ENCODE data around the gene SAPCD1.
A peak's percentile ranks its signal among the peaks of the same experiment; 100 is the strongest.

Gene SAPCD1

DNA sequence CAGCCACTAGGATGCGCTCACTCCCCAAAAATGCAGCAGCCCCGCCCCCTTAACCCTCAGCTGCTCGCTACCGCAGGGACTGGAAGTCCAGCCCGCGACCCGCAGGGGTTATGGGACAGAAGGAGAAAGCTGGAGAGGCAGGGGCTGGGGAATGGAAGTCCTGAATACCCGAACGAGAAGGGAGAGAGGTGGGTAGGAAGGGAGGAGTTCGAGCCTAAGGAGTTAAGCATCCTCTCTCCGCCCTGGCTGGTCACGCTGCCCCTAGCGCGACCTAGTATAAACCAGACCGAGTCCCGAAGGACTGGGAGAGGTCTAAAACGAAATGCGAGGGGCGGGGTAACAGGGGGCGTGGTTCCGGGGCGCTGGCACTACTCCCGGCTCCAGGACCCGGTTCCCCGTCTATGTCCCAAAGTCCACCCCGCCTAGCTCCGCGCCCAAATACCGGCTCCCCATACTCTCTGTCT lies 32.9 kb upstream of the SAPCD1 start:
- peak; percentile 61 for DNase-seq (ENCODE audit: low read depth)

DNA sequence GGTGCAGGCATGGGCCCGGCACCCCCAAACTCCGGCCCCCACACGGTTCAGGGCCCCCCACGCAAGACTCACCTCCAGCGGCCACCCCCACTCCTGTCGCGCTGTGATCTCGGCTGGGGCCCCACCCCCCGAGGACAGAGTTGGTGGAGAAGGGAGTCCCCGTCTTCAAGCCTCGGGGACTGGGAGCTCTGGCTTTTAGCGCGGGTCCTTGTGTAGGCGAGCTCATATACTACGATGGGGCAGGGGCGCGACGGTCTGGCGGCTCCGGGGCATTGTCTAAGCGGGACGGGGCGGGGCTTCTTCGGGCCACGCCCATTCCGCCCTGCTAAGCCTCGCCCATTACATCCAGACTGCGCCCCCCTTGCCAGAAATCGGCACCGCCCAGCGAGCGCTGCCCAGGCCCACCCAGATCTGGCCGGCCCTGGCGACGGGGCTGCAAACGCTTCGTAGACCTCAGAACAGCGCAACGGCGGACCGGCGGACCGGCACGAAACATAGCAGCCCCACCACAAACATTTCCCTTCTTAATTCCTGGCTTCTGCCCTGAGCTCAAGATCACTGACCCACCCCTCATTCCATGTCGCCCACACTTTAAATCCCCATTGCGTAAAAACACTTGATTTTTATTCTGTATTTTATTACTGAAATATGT lies 32.4 kb upstream of the SAPCD1 start:
- DNase-seq (ENCODE audit: low read depth): peak; percentile 40

DNA sequence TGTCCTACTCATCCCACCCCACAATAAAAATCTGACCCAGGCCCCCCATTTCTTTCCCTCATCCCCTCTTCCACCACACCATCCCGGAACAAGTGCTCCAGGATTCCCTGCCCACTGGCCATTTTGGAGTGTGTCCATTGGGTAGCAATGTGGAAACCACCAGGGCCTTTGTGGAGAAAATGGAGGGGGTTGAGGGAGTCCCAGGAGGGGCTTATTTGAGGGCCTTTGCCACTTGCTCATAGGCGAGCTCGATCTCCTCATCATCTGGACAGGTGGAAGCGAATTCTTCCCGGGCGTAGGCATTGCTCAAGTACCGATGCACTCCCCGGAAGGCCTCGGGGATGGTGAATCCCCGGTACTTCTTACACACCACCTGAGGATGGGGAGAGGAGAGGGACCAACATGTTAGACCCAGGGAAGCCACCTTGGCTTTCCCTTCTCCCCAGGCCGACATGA lies 31.8 kb upstream of the SAPCD1 start:
- no peak for DNase-seq (ENCODE audit: low read depth)

DNA sequence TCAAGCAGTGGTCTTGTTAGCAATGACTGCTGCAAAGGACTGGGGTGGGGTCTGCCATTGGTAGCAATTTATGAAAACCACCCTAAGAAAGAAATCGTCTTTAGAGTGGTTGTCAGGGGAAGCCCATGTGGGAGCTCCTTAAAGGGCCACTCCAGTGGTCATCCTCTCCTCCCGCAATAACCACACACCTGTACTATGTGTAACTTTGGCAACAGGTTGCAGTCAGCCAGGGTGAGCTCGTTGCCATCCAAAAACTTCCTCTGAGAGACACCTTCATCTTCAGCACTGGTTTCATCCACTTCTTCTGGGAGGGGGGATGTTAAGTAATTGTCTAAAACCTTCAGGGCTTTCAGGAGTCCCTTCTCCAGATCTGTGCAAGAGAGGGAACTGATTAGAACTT lies 30.4 kb upstream of the SAPCD1 start:
- no peak for DNase-seq (ENCODE audit: low read depth)

DNA sequence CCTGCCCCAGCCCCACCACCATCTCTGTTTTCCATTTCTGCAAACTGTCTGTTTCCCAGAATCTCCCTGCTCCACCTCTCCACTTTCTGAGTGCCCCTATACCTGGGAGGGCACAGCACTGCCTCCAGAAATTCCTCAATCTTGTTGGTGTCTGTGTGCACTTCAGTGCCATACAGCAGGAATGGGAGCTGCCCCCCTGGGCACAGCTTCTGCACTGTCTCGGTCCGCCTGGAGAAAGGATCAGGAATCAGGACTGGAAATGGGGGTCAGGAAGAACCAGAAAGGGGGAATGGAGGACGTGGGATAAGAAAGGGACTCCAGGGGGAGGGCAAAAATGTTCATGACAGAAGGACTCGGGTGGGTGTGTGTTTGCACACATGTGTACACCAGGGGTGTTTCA lies 28.7 kb upstream of the SAPCD1 start:
- no peak for DNase-seq (ENCODE audit: low read depth)

DNA sequence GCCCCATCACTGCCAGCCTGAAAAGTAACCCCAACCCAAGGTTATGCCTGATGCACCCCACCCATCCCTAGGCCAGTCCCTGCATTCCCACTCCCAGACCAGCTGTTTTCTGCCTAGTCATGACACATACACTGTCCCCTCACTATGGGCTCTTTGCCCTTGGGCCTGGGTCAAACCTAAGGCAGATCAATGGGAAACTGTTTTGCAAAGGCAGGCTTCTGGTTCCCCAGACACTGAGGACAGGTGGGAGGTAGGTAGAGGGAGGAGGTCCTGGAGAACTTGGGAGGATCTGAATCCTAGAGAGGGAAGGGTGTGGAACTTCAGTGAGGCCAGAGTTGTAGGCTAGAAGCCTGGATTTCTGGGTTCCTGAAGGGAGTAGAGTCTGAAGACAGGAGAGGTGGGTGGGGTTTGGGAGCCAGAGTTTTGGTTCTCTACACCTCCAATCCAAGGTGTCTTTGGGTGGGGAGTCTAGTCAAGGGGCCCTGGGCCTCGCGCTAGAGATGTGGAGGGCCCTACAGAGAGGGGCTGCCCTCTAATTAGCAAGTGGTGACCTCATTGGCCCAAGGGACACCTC lies 28.1 kb upstream of the SAPCD1 start:
- DNase-seq (ENCODE audit: low read depth): no peak

DNA sequence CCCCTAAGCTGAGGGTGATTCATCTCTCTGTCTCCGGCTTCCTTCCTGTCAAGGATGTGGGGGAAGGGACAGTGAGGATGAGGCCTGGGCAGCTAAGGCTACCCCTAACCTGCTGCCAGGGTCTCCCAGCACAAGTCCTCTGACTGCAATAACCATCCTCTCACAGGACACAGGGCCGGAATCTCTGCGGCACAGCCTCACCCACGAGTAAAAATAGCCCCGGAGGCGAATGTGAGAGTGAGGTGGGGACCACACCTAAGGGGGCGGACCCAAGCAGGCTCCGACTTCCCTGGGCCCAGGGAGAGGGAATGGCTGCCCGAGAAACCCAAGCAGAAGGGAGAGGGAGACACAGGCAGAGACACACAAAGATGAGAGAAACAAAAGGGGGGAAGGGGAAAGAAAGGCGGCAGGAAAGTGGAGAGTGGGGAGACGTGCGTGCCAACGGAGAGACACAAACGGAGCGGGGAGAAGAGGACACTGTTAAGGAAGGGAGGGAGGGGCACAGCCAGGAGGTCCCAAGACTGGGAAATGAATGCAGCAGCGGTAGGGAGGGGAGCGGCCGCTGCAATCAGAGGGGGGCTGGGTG lies 27.5 kb upstream of the SAPCD1 start:
- DNase-seq (ENCODE audit: low read depth): no peak

DNA sequence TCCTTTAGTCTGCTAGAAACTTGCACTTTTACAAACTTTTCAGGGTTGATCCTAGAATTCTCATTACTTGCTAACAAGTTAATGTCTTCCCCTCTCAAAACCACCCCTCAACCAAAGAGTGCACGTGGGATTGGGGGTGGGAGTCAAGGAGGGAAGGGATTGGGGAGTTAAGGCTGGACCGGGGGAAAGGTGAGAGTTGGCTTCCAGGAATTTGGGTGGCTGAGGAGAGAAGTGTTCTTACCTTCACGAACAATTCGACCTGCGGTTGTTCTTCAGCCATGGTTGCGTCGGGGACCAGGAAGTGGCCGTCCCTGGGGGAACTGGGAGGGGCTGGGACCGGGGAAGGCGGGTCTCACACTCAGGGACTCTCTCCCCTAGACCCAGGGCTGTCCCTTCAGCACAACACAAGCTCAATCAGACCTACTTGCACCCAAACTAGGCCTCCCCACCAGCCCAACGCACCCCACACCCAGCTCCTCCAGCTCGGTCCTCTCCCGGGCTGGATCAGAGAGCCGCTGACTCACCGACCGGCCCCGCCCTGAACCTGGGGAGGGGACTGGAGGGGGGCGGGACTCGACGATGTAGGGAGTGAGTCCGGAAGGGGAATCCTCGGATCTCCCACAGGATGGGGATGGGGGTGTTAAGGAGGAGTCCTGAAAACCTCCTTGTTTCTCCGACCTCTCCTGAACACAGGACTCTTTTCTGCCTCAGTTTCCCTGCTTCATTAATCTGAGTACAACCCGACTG lies 26.3 kb upstream of the SAPCD1 start, which contains the start of gene CLIC1:
Gene CLIC1, minus strand, starts transcription at position 510 of the 747 bp plus-strand sequence. Its CDS starts 230 bp downstream, at position 280.
- peak; percentile 62 for DNase-seq (ENCODE audit: low read depth)

DNA sequence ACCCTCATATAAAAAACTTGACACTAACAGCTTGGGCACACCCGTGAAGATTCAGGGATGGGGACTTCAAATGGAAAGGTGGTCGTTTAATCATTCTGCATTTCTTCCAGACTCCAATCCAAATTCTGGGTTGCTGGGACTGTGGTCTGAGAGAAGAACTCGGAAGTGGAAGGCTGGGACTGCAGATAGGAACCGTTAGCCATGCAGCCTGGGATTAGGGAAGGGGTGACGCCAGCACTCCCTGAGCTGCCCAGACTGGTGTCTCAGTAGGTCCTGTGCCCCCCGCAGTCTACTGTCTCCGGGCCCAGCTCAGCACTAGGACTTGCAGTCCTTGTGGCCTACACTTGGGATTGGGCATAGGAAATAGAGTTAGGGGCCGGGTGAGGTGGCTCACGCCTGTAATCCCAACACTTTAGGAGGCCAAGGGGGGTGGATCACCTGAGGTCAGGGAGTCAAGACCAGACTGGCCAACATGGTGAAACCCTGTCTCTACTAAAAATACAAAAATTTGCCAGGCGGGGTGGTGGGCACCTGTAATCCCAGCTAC lies 25.6 kb upstream of the SAPCD1 start:
- no peak for DNase-seq (ENCODE audit: low read depth)

DNA sequence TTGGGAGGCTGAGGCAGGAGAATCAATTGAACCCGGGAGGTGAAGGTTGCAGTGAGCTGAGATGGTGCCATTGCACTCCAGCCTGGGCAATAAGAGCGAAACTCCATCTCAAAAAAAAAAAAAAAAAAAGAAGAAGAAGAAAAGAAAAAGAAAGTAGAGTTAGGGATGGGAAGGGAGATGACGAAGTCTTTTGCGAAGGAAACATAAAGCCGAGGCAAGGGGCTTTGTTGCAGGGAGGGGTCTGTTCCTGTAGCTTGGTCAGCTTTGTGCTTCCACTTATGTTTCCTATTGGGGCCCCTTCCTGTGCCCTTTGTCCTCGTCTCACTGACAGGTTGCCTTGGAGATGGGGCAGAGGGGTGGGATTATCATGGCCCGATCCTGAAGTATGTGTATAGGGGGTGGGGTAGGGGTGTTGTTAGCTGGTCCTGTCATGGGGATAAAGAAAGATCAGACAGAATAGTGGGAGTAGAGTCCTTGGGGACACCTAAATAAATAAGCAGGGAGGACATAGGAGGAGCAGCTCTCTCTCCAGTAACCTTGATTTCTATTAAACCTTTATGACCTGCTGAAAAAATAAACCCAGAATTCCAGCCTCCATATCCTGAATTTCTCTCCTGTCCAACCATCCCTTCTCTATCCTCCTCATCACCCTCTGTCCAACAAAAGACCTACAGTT lies 25.0 kb upstream of the SAPCD1 start:
- no peak for DNase-seq (ENCODE audit: low read depth)

DNA sequence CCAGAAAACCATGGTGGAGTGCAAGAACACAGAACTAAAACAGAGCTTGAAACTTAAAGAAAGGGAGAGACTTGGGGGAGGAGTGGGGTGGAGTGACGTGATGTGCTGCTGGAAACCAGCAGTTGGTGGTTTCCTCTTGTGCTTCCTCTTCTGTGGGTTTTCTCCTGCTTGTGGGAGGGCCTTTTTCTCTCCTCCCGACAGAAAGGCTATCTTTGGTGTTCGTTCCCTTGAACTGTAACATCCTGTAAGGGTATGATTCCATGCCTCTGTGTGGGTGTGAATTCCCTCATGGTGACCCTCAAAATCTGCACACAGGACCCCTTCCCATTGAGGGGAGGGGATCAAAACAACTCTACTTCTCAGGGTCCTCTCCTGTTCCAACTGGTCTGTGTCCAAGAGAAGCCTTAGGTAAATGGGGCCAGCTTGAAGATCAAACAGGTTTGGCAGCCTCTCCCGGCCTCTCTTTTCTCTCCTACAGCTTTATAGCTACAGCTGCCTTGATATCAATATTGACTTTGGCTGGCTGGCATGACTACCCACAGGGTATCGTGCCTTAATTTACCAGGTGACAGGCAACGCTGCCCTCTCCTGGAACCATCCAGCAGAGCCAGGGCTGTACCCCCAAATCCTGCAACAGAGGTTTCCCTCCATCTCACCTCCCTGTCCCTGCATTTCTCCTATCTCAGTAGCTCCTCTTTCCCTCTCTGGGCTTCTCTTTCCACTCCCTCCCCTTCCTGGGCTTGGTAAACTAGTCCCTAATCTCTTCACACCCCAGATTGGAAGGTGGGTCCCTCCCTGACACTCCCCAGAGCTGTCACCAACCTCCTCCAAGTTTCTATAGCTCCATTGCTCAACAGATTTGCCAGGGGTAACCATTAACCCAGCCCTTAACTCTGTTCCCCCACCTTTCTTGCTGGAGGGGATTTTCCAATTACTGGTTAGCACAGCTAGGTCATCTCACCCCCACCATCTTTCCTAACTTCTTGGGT lies 24.2 kb upstream of the SAPCD1 start:
- no peak for DNase-seq (ENCODE audit: low read depth)

DNA sequence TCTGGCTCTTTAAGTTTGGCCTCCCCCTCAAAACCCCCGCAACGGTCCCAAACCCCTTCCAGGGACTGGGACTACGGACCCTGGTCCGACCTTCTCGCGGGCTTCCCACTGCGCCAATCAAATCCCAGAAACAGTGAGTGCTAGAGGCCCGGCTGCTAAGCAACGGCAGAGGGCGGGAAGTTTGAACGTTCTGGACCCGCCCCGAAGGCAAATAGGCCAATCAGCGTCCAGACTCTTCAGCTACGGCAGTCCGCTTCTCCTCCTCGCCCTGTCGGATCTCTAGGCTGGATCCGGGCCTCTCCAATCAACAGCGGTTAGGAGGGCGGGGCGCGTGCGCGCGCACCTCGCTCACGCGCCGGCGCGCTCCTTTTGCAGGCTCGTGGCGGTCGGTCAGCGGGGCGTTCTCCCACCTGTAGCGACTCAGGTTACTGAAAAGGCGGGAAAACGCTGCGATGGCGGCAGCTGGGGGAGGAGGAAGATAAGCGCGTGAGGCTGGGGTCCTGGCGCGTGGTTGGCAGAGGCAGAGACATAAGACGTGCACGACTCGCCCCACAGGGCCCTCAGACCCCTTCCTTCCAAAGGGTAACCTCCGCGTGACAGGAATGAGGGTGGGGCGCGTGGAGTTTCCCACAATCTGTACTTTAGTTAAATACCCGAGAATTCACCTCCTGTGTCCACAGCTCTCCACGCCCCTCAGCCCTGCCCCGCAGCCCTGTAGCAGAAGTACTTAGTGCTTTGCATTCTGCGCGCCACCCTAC lies 22.6 kb upstream of the SAPCD1 start, which contains the start of gene MSH5:
Gene MSH5, plus strand, starts transcription at position 367 of the 758 bp plus-strand sequence. CDS start 462 bp downstream, outside the sequence.
- peak; percentile 94 for DNase-seq (ENCODE audit: low read depth)

DNA sequence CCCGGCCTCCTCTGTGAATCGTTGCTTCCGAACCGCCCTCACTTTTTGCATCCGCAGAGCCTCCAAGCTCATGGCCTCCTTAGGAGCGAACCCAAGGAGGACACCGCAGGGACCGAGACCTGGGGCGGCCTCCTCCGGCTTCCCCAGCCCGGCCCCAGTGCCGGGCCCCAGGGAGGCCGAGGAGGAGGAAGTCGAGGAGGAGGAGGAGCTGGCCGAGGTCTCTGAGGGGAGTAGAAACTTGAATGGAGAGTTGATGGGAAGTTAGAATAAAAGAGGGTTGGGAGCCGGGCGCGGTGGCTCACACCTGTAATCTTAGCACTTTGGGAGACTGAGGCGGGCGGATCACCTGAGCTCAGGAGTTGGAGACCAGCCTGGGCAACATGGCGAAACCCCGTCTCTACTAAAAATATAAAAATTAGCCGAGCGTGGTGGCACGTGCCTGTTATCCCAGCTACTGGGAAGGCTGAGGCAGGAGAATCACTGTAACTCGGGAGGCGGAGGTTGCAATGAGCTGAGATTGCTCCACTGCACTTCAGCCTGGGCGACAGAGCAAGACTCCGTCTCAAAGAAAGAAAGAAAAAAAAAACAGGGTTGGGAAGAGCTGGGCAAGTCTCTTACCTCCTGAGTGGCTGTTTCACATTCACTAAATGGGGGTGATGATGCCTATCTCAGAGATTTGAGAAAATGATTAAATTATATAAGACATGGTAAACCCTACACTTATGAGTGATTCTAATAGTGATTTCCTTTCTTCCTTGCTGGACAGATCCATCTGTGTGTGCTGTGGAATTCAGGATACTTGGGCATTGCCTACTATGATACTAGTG lies 21.8 kb upstream of the SAPCD1 start:
- DNase-seq (ENCODE audit: low read depth): no peak

DNA sequence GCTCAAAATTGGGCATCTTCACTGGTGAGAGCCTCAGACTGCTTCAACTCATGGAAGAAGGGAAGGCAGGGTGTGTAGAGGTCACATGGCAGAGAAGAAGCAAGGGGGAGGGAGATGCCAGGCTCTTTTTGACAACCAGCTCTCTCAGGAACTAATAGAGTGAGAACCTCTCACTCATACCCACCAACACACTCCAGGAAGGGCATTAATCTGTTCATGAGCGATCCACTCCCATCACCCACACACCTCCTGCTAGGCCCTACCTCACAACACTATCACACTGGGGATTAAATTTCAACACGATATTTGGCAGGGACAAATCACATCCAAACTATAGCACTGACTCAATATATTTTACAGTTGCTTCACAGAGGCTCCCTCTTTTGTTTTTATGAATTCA lies 20.6 kb upstream of the SAPCD1 start:
- no peak for DNase-seq (ENCODE audit: low read depth)

DNA sequence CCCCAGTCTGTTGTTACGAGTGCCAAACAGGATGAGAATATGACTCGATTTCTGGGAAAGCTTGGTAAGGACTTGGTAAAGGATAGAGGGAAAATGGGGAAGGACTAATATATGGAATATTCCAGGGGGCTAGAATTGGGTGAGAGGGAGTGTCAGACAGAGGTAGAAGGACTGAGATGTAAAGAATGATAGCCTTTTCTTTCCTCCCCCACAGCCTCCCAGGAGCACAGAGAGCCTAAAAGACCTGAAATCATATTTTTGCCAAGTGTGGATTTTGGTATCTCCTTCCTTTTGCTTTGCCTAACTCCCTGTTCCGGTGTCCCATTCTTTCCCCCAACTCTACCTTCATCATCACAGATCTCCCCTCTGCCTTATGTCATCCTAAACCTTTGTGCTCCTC lies 19.6 kb upstream of the SAPCD1 start:
- no peak for DNase-seq (ENCODE audit: low read depth)

DNA sequence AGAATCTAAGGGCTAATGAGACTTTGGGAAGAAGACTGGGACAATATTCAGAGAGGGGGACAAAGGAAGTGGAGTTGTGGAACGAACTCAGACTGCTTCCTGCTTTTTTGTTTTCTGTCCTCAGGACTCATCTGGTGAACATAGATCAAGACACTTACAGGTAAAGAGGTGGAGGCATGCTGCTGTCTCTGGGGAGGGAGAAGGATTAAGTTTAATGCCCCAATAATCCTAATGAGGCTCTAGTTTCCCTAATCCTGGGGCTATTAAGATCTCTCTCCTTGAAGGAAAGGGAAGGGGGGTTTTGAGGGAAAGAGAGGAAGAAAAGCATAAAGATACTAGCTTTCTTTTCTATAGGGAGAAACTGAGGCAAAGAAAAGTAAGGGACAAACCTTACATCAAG lies 18.0 kb upstream of the SAPCD1 start:
- no peak for DNase-seq (ENCODE audit: low read depth)

DNA sequence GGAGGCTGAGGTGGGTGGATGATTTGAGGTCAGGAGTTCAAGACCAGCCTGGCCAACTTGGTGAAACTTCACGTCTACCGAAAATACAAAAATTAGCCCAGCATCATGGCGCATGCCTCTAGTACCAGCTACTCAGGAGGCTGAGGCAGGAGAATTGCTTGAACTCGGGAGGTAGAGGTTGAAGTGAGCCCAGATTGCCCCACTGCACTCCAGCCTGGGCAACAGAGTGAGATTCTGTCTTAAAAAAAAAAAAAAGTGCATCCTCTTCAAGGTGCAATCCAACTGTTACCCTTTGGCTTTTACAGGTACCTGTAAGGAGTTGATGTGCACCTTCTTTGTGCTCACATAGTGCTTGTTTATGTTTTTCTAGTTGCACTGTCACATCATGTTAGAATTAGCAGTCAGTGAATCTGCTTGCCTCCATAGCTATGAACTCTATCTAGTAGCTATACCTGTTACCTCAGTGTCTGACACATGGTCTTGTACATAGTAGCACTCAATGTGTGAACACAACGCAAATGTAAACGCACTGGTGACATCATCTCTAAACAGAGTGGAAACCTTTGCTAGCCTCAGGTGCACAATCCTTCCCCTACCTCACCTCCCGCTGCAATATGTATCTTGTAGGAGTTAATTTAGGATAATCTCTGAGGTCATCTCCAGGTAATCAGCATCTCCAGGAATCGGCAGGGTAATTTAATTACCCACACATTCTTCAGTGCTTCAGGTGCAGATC lies 13.0 kb upstream of the SAPCD1 start:
- DNase-seq (ENCODE audit: low read depth): no peak

DNA sequence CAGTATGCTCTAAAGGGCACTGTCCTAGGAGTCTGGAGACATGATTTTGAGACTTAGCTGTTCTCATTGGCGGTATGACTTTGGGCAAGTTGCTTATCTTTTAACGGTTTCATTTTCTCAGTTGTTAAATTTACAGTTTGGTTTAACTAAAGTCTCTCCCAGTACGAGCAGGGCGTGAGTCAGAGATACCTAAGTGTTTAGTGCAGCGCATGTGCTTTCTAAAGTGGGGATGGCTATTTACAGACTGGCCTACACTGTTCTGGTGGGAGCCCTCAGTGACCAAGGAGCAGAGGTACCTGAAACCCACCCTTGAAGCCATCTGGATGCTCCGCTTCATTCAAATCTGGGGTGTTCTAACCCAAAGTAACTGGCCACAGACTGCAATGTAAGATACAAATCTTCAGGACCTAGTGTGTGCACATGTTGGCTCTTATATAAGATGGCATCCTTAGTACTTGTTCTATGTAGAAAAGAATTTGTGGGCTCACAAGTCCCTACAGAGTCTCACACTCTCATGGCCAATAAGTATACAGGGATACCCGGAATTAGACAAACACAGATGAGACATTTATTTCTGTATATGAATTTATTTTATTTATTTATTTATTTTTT lies 11.9 kb upstream of the SAPCD1 start:
- DNase-seq (ENCODE audit: low read depth): no peak

All from stimulated activated CD8-positive, alpha-beta memory T cell treated with anti-CD3 and anti-CD28 coated beads, Interleukin-7, amount 100 ng/mL, for 24 hours (primary cell).